Neural cell (in vitro differentiated cells): ENCODE results near the gene HIGD1C. TPM values are rescaled to one million over a fixed set of nuclear protein-coding genes. Genes with fewer than 3 reads are reported as not detected.
"Not testable (repeated sequence)": the region's sequence is repeated elsewhere in the genome, so short reads cannot be mapped to it uniquely, and the experiment has no call there.

Source experiments
- H2AFZ ChIP-seq: fragments of 200-600, 300-800 bp; sonication (generic), shearing (Covaris generic); 2 replicates; pipeline ENCODE4 v1.6.0; 2014; ENCODE audit warnings: low read depth, mild to moderate bottlenecking, antibody characterized with exemption, low read length, moderate library complexity
- H3F3A ChIP-seq: fragments of 200-600 bp; shearing (Covaris generic); 2 replicates; pipeline ENCODE4 v1.6.1; 2016; ENCODE audit warnings: mild to moderate bottlenecking, moderate library complexity, mixed read lengths, antibody characterized with exemption, low read length; ENCODE audit not compliant: insufficient read depth, poor library complexity, severe bottlenecking
- H3K27ac ChIP-seq: fragments of 200-600, 300-800 bp; sonication (generic), shearing (Covaris generic); 2 replicates; pipeline ENCODE4 v1.5.1; 2014; ENCODE audit warnings: mild to moderate bottlenecking, low read length, moderate library complexity
- H3K27me3 ChIP-seq: fragments of 300-800, 200-600 bp; sonication (generic), shearing (Covaris generic); 2 replicates; pipeline ENCODE4 v1.6.0; 2014; ENCODE audit warnings: mild to moderate bottlenecking, low read depth, low read length, moderate library complexity; ENCODE audit not compliant: insufficient read depth
- H3K36me3 ChIP-seq: fragments of 300-800, 200-600 bp; sonication (generic), shearing (Covaris generic); 2 replicates; pipeline ENCODE4 v1.5.1; 2014; ENCODE audit warnings: mild to moderate bottlenecking, antibody characterized with exemption, low read length, moderate library complexity; ENCODE audit not compliant: insufficient read depth
- H3K4me2 ChIP-seq: fragments of 300-800, 200-600 bp; sonication (generic), shearing (Covaris generic); 2 replicates; pipeline ENCODE4 v1.6.0; 2014; ENCODE audit warnings: mild to moderate bottlenecking, low read length
- H3K4me3 ChIP-seq: fragments of 300-800, 200-600 bp; sonication (generic), shearing (Covaris generic); 2 replicates; pipeline ENCODE4 v1.5.1; 2014; ENCODE audit warnings: mild to moderate bottlenecking, low read length, moderate library complexity
- H3K79me2 ChIP-seq: fragments of 200-600 bp; shearing (Covaris generic); replicated peaks from 2 replicates; pipeline ENCODE4 v1.6.0; 2014; ENCODE audit warnings: mild to moderate bottlenecking, low read length, moderate library complexity; ENCODE audit not compliant: insufficient read depth
- H3K9ac ChIP-seq: fragments of 300-800, 200-600 bp; sonication (generic), shearing (Covaris generic); 2 replicates; pipeline ENCODE4 v1.6.1; 2016; ENCODE audit warnings: mild to moderate bottlenecking, low read length, mixed read lengths
- H3K9me2 ChIP-seq: fragments of 200-600 bp; shearing (Covaris generic); 2 replicates; pipeline ENCODE4 v1.6.1; 2016; ENCODE audit warnings: mild to moderate bottlenecking, low read length, mixed read lengths; ENCODE audit not compliant: insufficient read depth
- H3K9me3 ChIP-seq: fragments of 200-600, 300-800 bp; sonication (generic), shearing (Covaris generic); 2 replicates; pipeline ENCODE4 v1.6.1; 2016; ENCODE audit warnings: mild to moderate bottlenecking, mixed run types, low read length, moderate library complexity, mixed read lengths
- H4K20me1 ChIP-seq: fragments of 200-600 bp; shearing (Covaris generic); 2 replicates; pipeline ENCODE4 v1.6.1; 2016; ENCODE audit warnings: mild to moderate bottlenecking, mixed run types; ENCODE audit not compliant: insufficient read depth
- EP300 ChIP-seq: fragments of 450-650 bp; conservative IDR thresholded peaks from 2 replicates; pipeline ENCODE4 v1.6.1; 2014; ENCODE audit warnings: antibody characterized with exemption, mild to moderate bottlenecking, moderate library complexity; ENCODE audit not compliant: poor library complexity, severe bottlenecking
- EZH2 ChIP-seq: fragments of 200-600, 300-800 bp; shearing (Covaris generic), sonication (generic); IDR thresholded peaks from 2 replicates; pipeline ENCODE4 v1.6.1; 2014; ENCODE audit warnings: antibody characterized with exemption, low read length, borderline replicate concordance, mild to moderate bottlenecking; ENCODE audit not compliant: insufficient read depth, poor library complexity, severe bottlenecking
- MXI1 ChIP-seq: fragments of 450-650 bp; conservative IDR thresholded peaks from 2 replicates; pipeline ENCODE4 v1.6.1; 2014; ENCODE audit warnings: antibody characterized with exemption, mild to moderate bottlenecking; ENCODE audit not compliant: poor library complexity, severe bottlenecking
- RAD21 ChIP-seq: fragments of 450-650 bp; conservative IDR thresholded peaks from 2 replicates; pipeline ENCODE4 v1.6.1; 2014; ENCODE audit warnings: antibody characterized with exemption, mild to moderate bottlenecking, moderate library complexity
- REST ChIP-seq: IDR thresholded peaks from 2 replicates; pipeline ENCODE4 v1.6.1; 2012; ENCODE audit warnings: borderline replicate concordance
- SMC3 ChIP-seq: fragments of 450-650 bp; conservative IDR thresholded peaks from 2 replicates; pipeline ENCODE4 v1.6.1; 2014; ENCODE audit warnings: antibody characterized with exemption, mild to moderate bottlenecking, moderate library complexity; ENCODE audit not compliant: poor library complexity
- TAF1 ChIP-seq: IDR thresholded peaks from 2 replicates; pipeline ENCODE4 v1.6.1; 2012; ENCODE audit warnings: low read depth
- polyA minus RNA-seq: library from RNA; depleted of rRNA, polyadenylated mRNA; stranded (reverse); fragments of >200 nt; gene quantifications from 2 replicates; pipeline ENCODE4 v1.2.3, GENCODE V29; 2014
- polyA plus RNA-seq: library from polyadenylated mRNA; depleted of rRNA; stranded (reverse); fragments of >200 nt; gene quantifications from 2 replicates; pipeline ENCODE4 v1.2.3, GENCODE V29; 2014

HIGD1C gene
- polyA plus RNA-seq (not detected in 2 replicates), polyA minus RNA-seq (not detected in 2 replicates)

GRCh38 chr12:50952510-50952909 is at the start of gene HIGD1C:
Gene HIGD1C (plus strand): TSS chr12:50952544. CDS start chr12:50953999, 1,455 bp downstream.
- H3K27me3 ChIP-seq: no peaks in the 10 kb centered on the region
- no peak for TF ChIP-seq RAD21
- TF ChIP-seq EP300: no peak
- no peak for TF ChIP-seq EZH2
- no peak for TF ChIP-seq REST
- no peaks in the 10 kb centered on the region for H3K79me2 ChIP-seq
- no peak within 1 kb of the TSS for H3K9ac ChIP-seq
- H3K9me3 ChIP-seq: peaks cover 2% of the 10 kb centered on the region
- H3K9me2 ChIP-seq: no peaks in the 10 kb centered on the region
- H3K27ac ChIP-seq: no peak within 1 kb of the TSS
- no peaks in the 10 kb centered on the region for H3F3A ChIP-seq
- no peaks in the 10 kb centered on the region for H4K20me1 ChIP-seq
- no peak within 1 kb of the TSS for H3K4me2 ChIP-seq
- H3K36me3 ChIP-seq: no peaks in the 10 kb centered on the region
- H3K4me3 ChIP-seq: no peak within 1 kb of the TSS
- no peak within 1 kb of the TSS for H2AFZ ChIP-seq

GRCh38 chr12:50908479-50908878 is 43.9 kb upstream of the HIGD1C start:
- not testable (repeated sequence) for H3K27me3 ChIP-seq, H3K79me2 ChIP-seq, H3K4me2 ChIP-seq, H3K36me3 ChIP-seq, H3K9ac ChIP-seq, H3K27ac ChIP-seq, H3K9me3 ChIP-seq, H3K9me2 ChIP-seq, H3K4me3 ChIP-seq, H4K20me1 ChIP-seq, H3F3A ChIP-seq, H2AFZ ChIP-seq

GRCh38 chr12:50912361-50912760 is 40.0 kb upstream of the HIGD1C start:
- not testable (repeated sequence) for H3F3A ChIP-seq, H3K27ac ChIP-seq, H3K36me3 ChIP-seq, H3K27me3 ChIP-seq, H3K9me3 ChIP-seq, H3K4me2 ChIP-seq, H3K9ac ChIP-seq, H4K20me1 ChIP-seq, H2AFZ ChIP-seq, H3K79me2 ChIP-seq, H3K9me2 ChIP-seq, H3K4me3 ChIP-seq

- Histone ChIP-seq H2AFZ (no peak overlapping the region), H3K4me2 (no peak overlapping the region), H3K4me3 (no peak overlapping the region), H3K36me3 (no peaks in the 10 kb centered on the region), H3K27ac (no peak overlapping the region), H3K9ac (no peak overlapping the region), H3K27me3 (no peaks in the 10 kb centered on the region), H3K9me3 (peaks cover 3% of the 10 kb centered on the region), H3F3A (no peaks in the 10 kb centered on the region), H3K79me2 (no peaks in the 10 kb centered on the region), H3K9me2 (no peaks in the 10 kb centered on the region), H4K20me1 (no peaks in the 10 kb centered on the region)
- TF ChIP-seq EP300 (no peak), TAF1 (no peak), MXI1 (no peak), SMC3 (no peak), REST (no peak)
These were observed 39.1 kb upstream of the HIGD1C start for GRCh38 chr12:50913224-50913623.
